HepG2 (cell line): ENCODE results near the gene GRM2. TPM values are rescaled to one million over a fixed set of nuclear protein-coding genes. Genes with fewer than 3 reads are reported as not detected.

Experiments
- ATAC-seq: fragments of 200-7000 bp; cut with Tn5 transposase; 3 replicates; pipeline ENCODE4 v1.9.1; 2020; ENCODE audit warnings: mild to moderate bottlenecking, moderate library complexity
- BruUV-seq: library from RNA; stranded (reverse); fragments of 400-500 nt; replicated peaks from 2 replicates; lab custom pipeline; 2021; lab: Mats Ljungman, UMichigan
- CTCF ChIA-PET: fragments of 300-600 bp; formaldehyde crosslinking; extraction: SDS; loops from one replicate; lab custom pipeline; 2021; ENCODE audit warnings: low total read pairs, inconsistent platforms, low intra/inter-chr PET ratio; lab: Yijun Ruan, JAX
- POLR2A ChIA-PET: fragments of 350-600 bp; sonication (Branson Sonifier 250); formaldehyde crosslinking; loops from one replicate; lab custom pipeline; 2020; ENCODE audit warnings: antibody characterized with exemption, inconsistent platforms; lab: Yijun Ruan, JAX
- DNase-seq: peaks from one replicate; pipeline ENCODE4 v3.0.0-alpha.2; 2015; ENCODE audit warnings: low spot score
- FAIRE-seq: peaks from 3 replicates; lab custom pipeline; 2011; peaks lifted over from hg19 to GRCh38; lab: Jason Lieb, UNC
- H2AFZ ChIP-seq: one replicate; pipeline ENCODE4 v1.6.1; 2011; ENCODE audit warnings: low read length, inconsistent platforms
- H3K27ac ChIP-seq: fragments of 300-600 bp; 3 replicates; pipeline ENCODE4 v1.8.0; 2011; ENCODE audit warnings: mixed run types, mild to moderate bottlenecking, mixed read lengths, low read length, inconsistent platforms; ENCODE audit not compliant: insufficient read depth; ENCODE audit errors: extremely low read length
- H3K27me3 ChIP-seq, 2 experiments: fragments of 200-600 bp in 1 of 2; 2 replicates in 1 of 2; 3 replicates in 1 of 2; pipeline versions ENCODE4 v1.6.0 to v1.8.0; 2011; ENCODE audit warnings: low read length in 2 of 2, mild to moderate bottlenecking in 2 of 2, moderate library complexity in 2 of 2, inconsistent platforms in 1 of 2; ENCODE audit not compliant: insufficient read depth in 2 of 2, control insufficient read depth in 1 of 2
- H3K36me3 ChIP-seq, 2 experiments: fragments of 200-600 bp in 1 of 2; replicated peaks in 1 of 2; 2 replicates in 1 of 2; 3 replicates in 1 of 2; pipeline versions ENCODE4 v1.5.1 to v1.8.0; 2011; ENCODE audit warnings: low read length in 2 of 2, inconsistent platforms in 1 of 2; ENCODE audit not compliant: insufficient read depth in 2 of 2, control insufficient read depth in 1 of 2
- H3K4me1 ChIP-seq: 2 replicates; pipeline ENCODE4 v1.5.1; 2012; ENCODE audit warnings: low read length, inconsistent platforms; ENCODE audit not compliant: insufficient read depth
- H3K4me2 ChIP-seq: 2 replicates; pipeline ENCODE4 v1.6.0; 2011; ENCODE audit warnings: low read depth, low read length, inconsistent platforms
- H3K4me3 ChIP-seq, 3 experiments: fragments of 200-600 bp in 1 of 3; sonication (generic), shearing (Covaris generic) in 1 of 3; replicated peaks in 1 of 3; 2 replicates each; pipeline ENCODE4 v1.5.1; 2011 to 2016; ENCODE audit warnings: low read length in 3 of 3, inconsistent platforms in 2 of 3, low read depth in 2 of 3, mild to moderate bottlenecking in 2 of 3, control low read depth in 1 of 3, mixed read lengths in 1 of 3; ENCODE audit not compliant: insufficient read depth in 1 of 3
- H3K79me2 ChIP-seq: one replicate; pipeline ENCODE4 v1.6.1; 2011; ENCODE audit warnings: low read length, inconsistent platforms; ENCODE audit not compliant: insufficient read depth
- H3K9ac ChIP-seq: 2 replicates; pipeline ENCODE4 v1.6.0; 2011; ENCODE audit warnings: mild to moderate bottlenecking, low read depth, low read length, inconsistent platforms; ENCODE audit not compliant: insufficient read depth
- H3K9me3 ChIP-seq: 2 replicates; pipeline ENCODE4 v1.5.1; 2012; ENCODE audit warnings: mild to moderate bottlenecking, low read length
- H4K20me1 ChIP-seq: 2 replicates; pipeline ENCODE4 v1.6.0; 2011; ENCODE audit warnings: inconsistent platforms, mild to moderate bottlenecking, low read length, moderate library complexity; ENCODE audit not compliant: insufficient read depth
- CBX2 ChIP-seq, 2 experiments: fragments of 200-600 bp in 1 of 2; sonication (generic); formaldehyde crosslinking in 1 of 2; IDR thresholded peaks; 2 replicates each; pipeline versions ENCODE4 v1.7.0 to v1.8.1; 2018 to 2022; ENCODE audit warnings: low read depth in 2 of 2, low read length in 1 of 2, mild to moderate bottlenecking in 1 of 2, missing genetic modification reagents in 1 of 2
- FOXP4 ChIP-seq: sonication (generic); formaldehyde crosslinking; IDR thresholded peaks from 2 replicates; pipeline ENCODE4 v1.4.0; 2020; ENCODE audit warnings: missing genetic modification reagents
- HNF1A ChIP-seq, 2 experiments: sonication (generic) in 1 of 2; formaldehyde crosslinking in 1 of 2; IDR thresholded peaks; 2 replicates each; pipeline versions ENCODE4 v1.4.0 to v1.6.1; 2016 to 2020; ENCODE audit warnings: borderline replicate concordance in 1 of 2, low read depth in 1 of 2, mild to moderate bottlenecking in 1 of 2, missing genetic modification reagents in 1 of 2
- SPEN ChIP-seq: sonication (generic); formaldehyde crosslinking; IDR thresholded peaks from 2 replicates; pipeline ENCODE4 v1.5.1; 2020; ENCODE audit warnings: low read depth, mild to moderate bottlenecking, missing genetic modification reagents
- TFE3 ChIP-seq: IDR thresholded peaks from 2 replicates; pipeline ENCODE4 v1.6.1; 2016
- WIZ ChIP-seq: sonication (generic); formaldehyde crosslinking; IDR thresholded peaks from 2 replicates; pipeline ENCODE4 v1.5.1; 2020; ENCODE audit warnings: mild to moderate bottlenecking, missing genetic modification reagents
- ZFP41 ChIP-seq: sonication (generic); formaldehyde crosslinking; IDR thresholded peaks from 2 replicates; pipeline ENCODE4 v1.4.0; 2020; ENCODE audit warnings: mild to moderate bottlenecking, missing genetic modification reagents, borderline replicate concordance
- WGBS: methylation state at CpG from one replicate; pipeline ENCODE4 v1.1.6; 2017; ENCODE audit warnings: low lambda C conversion rate; 5-methylcytosine and 5-hydroxymethylcytosine counted together
- in situ Hi-C: cut with HindIII; loops from 2 replicates; pipeline ENCODE4 v1.10.0; 2017; ENCODE audit warnings: low pct_unique_long_range_greater_than_20kb; ENCODE audit not compliant: extremely low pct_ligation_motif_present
- intact Hi-C: fragments of 100-400 bp; cut with micrococcal nuclease; formaldehyde crosslinking; loops from one replicate; pipeline ENCODE4 v1.10.0; 2022; ENCODE audit not compliant: unreplicated experiment
- polyA plus RNA-seq, 8 experiments: library from polyadenylated mRNA; depleted of rRNA in 3 of 8; stranded (reverse) in 7 of 8; unstranded in 1 of 8; fragments of >200 nt; fragmentation: Illumina TruSeq in 4 of 8; extraction: Trizol in 4 of 8; gene quantifications; 2 replicates each; pipeline versions ENCODE4 v1.2.1 to v1.2.3, GENCODE V29; 2011 to 2016; ENCODE audit warnings: low read depth in 4 of 8, missing spikeins in 1 of 8, mixed read lengths in 1 of 8; ENCODE audit not compliant: insufficient read depth in 1 of 8
- total RNA-seq, 5 experiments: library from RNA; depleted of rRNA; stranded (reverse); fragments of >200 nt; fragmentation: Illumina TruSeq; extraction: Trizol; gene quantifications; 2 replicates each; pipeline ENCODE4 v1.2.3, GENCODE V29; 2016; ENCODE audit warnings: low read depth in 1 of 5

The GRM2 gene
- total and polyA plus RNA-seq, 2 of the 13 experiments (the other 11 are each of a cell fraction or from before 2014, with no cell fraction given), result 0.04 to 0.07 TPM

DNA sequence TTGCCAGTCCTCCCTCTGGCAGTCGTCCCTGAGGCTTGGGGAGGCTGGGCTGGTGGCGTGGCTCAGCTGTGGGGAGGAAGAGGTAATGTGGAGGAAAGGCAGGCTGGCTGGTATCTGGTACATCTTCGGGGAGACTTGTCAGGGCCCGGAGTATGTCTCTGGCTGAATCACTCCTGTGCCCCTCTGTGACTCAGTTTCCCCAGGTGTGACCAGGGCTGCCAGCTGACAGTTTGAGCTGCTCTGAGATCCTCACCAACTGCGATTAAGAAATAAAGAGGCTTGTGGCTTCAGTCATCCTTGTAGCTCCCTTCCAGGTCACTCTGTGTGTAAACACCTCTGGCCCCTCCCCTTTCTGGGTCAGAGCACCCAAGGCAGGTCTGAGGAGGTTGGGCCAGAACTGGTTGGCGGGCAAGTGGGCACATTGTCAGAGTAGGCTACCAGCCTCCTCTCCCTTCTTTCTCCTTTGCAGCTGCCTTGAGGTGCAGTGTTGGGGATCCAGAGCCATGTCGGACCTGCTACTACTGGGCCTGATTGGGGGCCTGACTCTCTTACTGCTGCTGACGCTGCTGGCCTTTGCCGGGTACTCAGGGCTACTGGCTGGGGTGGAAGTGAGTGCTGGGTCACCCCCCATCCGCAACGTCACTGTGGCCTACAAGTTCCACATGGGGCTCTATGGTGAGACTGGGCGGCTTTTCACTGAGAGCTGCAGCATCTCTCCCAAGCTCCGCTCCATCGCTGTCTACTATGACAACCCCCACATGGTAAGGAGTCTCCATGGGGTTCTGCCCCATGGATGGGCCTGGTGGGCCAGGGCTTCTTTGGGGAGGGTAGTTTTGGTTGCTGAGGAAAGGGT is 32.8 kb upstream of the GRM2 start (continued):
- TF ChIP-seq TFE3 (CRISPR knock-in tag) (no peak), WIZ (CRISPR knock-in tag) (no peak), HNF1A (IDR thresholded peaks at IDR 0.05; ENCODE audit: low read depth) (no peak), HNF1A (CRISPR knock-in tag; IDR thresholded peaks at IDR 0.05; ENCODE audit: borderline replicate concordance) (no peak)
- TF ChIP-seq, all 625 proteins: peak for 0

- intact Hi-C loops, result loop anchor here (10.0 kb wide), 1 partner anchor 290 kb away; the partner anchor contains the start of gene MANF
- peaks cover 8 to 9% of the 10 kb centered on the region in 2 experiments; a peak in 3 of 5 replicates for H3K36me3 ChIP-seq
- peaks cover 28% of the 10 kb centered on the region for H3K4me1 ChIP-seq
- H3K27me3 ChIP-seq, result no peaks in the 10 kb centered on the region
- H3K4me2 ChIP-seq, result no peak overlapping the region
- ChIA-PET POLR2A (interaction anchor here (0.8 kb wide), 2 partner anchors 175 to 281 kb away, joined by 3 read pairs; partner anchors contain the start of gene DCAF1), CTCF (no interaction called here)
- H3K27ac ChIP-seq, result no peak overlapping the region
- H3K9ac ChIP-seq, result no peak overlapping the region
- no peak overlapping the region for H3K4me3 ChIP-seq
- no TSS peak for BruUV-seq
- H3K9me3 ChIP-seq, result no peaks in the 10 kb centered on the region
- FAIRE-seq, result no peak
- DNase-seq, result no peak
- in situ Hi-C loops, result no loop called here
- H3K79me2 ChIP-seq, result peaks cover 4% of the 10 kb centered on the region
- H4K20me1 ChIP-seq, result no peaks in the 10 kb centered on the region
- no peak for ATAC-seq
- H2AFZ ChIP-seq, result no peak overlapping the region
- WGBS, result no CpG with 5 or more reads among the region's 2 CpGs
- TF ChIP-seq CBX2 (IDR thresholded peaks at IDR 0.05; ENCODE audit: low read depth, low read length), result no peak
- no peak for TF ChIP-seq CBX2 (CRISPR knock-in tag; IDR thresholded peaks at IDR 0.05; ENCODE audit: low read depth)
- no peak for TF ChIP-seq SPEN (CRISPR knock-in tag)
- TF ChIP-seq FOXP4 (CRISPR knock-in tag), result no peak
- TF ChIP-seq ZFP41 (CRISPR knock-in tag), result no peak
Measured at GRCh38 chr3:51675201-51675611, 31.7 kb upstream of the GRM2 start.
